Type B pancreatic cell (in vitro differentiated cells): Measurements from ENCODE around the gene GM2A. TPM values are rescaled to one million over a fixed set of nuclear protein-coding genes. Genes with fewer than 3 reads are reported as not detected.

ENCODE experiments used
- DNase-seq: peaks from one replicate; pipeline ENCODE4 v3.0.0; 2021; ENCODE audit warnings: mixed read lengths; ENCODE audit not compliant: unreplicated experiment; ENCODE audit errors: extremely low spot score
- H3K27ac Mint-ChIP-seq: 2 replicates; pipeline ENCODE4 v1.8.0; 2021; ENCODE audit warnings: mild to moderate bottlenecking, mixed read lengths
- H3K27me3 Mint-ChIP-seq: 2 replicates; pipeline ENCODE4 v1.8.0; 2021; ENCODE audit warnings: mixed read lengths
- H3K36me3 Mint-ChIP-seq: 2 replicates; pipeline ENCODE4 v1.8.0; 2021; ENCODE audit warnings: mixed read lengths
- H3K4me1 Mint-ChIP-seq: one replicate; pipeline ENCODE4 v1.8.0; 2021; ENCODE audit warnings: mixed read lengths; ENCODE audit not compliant: unreplicated experiment
- H3K4me3 Mint-ChIP-seq: 2 replicates; pipeline ENCODE4 v1.8.0; 2021; ENCODE audit warnings: mild to moderate bottlenecking, mixed read lengths
- H3K9me3 Mint-ChIP-seq: 2 replicates; pipeline ENCODE4 v1.8.0; 2021; ENCODE audit warnings: mixed read lengths
- total RNA-seq: library from RNA; stranded (reverse); gene quantifications from 2 replicates; pipeline ENCODE4 v1.2.1, GENCODE V29; 2021; ENCODE audit warnings: low replicate concordance
- TF ChIP-seq, protein P1 (sequence below): fragments of 200-600 bp; sonication (generic); conservative IDR thresholded peaks from 2 replicates; pipeline ENCODE4 v1.5.0; 2021; ENCODE audit warnings: antibody characterized with exemption, mild to moderate bottlenecking

Gene GM2A
- total RNA-seq, 1 donor from 2014 or later: 38.1 TPM

DNA sequence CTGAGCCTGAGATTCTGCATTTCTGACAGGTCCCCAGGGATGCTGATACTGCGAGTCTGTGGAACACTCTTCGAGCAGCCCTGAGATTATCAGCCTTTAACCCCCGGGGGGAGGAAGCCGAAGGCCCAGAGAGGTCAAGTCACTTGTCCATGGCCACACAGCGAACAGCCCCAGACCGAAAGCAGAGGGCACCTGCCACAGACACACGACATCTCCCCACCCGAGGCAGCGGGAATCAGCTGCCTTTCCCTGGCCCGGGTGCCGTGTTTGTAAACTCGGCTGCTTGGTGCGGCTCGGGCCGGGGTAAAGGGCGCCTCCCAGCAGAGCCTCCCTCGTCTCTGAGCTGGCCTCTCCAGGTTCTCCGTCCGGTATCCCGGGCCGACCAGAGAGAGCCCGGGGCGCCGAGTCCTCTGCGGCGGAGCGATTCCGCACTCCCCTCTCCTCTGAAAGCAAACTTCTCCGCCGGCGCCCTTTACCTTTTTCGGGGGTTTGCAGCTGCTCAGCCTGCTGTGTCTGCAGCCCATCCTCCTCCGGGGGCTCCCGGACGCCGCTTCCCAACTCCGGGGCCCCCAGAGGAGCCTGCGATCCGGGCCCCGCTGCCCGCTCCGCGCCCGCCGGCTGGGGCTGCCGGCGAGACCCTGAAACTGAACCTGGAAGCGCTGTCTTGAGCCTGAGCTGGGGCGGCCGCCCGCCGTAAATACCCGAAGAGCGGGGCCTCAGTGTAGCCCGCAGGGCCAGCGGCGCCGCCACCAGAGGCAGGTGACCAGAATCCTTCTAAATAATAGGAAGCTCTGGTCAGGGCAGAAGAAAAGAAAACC is 29.3 kb upstream of the GM2A start, which contains the start of gene CCDC69:
Gene CCDC69 (minus strand): TSS at position 646 of the 818 bp plus-strand sequence. CDS start 122 bp downstream, at position 524.
- peak; percentile 76 for DNase-seq
- Mint-ChIP-seq H3K36me3 (no peaks in the 10 kb centered on the region), H3K9me3 (no peaks in the 10 kb centered on the region), H3K27me3 (peaks cover 3% of the 10 kb centered on the region), H3K27ac (peak within 1 kb of the TSS; percentile 12), H3K4me3 (peak within 1 kb of the TSS; percentile 68), H3K4me1 (peaks cover 14% of the 10 kb centered on the region)
- TF ChIP-seq, protein P1, sequence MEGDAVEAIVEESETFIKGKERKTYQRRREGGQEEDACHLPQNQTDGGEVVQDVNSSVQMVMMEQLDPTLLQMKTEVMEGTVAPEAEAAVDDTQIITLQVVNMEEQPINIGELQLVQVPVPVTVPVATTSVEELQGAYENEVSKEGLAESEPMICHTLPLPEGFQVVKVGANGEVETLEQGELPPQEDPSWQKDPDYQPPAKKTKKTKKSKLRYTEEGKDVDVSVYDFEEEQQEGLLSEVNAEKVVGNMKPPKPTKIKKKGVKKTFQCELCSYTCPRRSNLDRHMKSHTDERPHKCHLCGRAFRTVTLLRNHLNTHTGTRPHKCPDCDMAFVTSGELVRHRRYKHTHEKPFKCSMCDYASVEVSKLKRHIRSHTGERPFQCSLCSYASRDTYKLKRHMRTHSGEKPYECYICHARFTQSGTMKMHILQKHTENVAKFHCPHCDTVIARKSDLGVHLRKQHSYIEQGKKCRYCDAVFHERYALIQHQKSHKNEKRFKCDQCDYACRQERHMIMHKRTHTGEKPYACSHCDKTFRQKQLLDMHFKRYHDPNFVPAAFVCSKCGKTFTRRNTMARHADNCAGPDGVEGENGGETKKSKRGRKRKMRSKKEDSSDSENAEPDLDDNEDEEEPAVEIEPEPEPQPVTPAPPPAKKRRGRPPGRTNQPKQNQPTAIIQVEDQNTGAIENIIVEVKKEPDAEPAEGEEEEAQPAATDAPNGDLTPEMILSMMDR: peak; percentile 53

DNA sequence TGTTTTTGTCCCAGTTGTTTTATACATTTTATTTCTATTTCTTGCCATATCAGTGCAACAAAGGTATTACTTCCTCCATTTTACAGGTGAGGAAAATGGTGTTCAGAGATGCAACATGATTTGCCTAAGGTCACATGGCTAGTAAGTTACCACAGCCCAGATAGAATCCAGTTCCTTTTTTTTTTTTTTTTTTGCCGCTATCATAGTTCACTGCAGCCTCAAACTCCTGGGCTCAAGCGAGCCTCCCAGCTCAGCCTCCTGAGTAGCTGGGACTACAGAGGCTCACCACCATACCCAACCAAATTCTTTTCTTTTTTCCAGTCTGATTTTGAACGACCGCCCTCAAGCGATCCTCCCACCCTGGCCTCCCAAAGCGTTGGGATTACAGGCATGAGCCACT is 28.6 kb upstream of the GM2A start:
- H3K27me3 Mint-ChIP-seq: peaks cover 3% of the 10 kb centered on the region
- H3K4me1 Mint-ChIP-seq: peaks cover 14% of the 10 kb centered on the region
- H3K27ac Mint-ChIP-seq: no peak overlapping the region
- TF ChIP-seq, protein P1: no peak
- peak overlapping the region; percentile 68 for H3K4me3 Mint-ChIP-seq
- no peak for DNase-seq
- no peaks in the 10 kb centered on the region for H3K36me3 Mint-ChIP-seq
- no peaks in the 10 kb centered on the region for H3K9me3 Mint-ChIP-seq

DNA sequence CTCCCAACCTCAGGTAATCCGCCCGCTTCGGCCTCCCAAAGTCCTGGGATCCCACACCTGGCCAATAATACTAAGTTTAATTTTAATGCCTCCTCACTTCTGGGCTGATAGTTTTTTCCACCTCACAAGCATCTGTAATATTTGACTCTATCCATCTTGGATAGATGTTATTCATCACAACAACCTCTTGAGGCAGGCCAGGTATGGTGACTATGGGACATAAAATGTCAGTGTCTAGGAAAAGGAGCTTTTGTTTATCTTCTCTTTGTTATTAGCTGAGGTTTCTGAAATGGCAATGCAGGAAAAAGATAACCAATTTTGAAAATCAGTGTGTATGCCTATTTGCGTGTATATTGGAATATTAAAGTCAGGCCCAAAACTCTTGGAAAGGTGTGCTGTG is 27.9 kb upstream of the GM2A start:
- no peak overlapping the region for H3K27ac Mint-ChIP-seq
- TF ChIP-seq, protein P1: no peak
- H3K4me1 Mint-ChIP-seq: peaks cover 14% of the 10 kb centered on the region
- no peaks in the 10 kb centered on the region for H3K36me3 Mint-ChIP-seq
- peaks cover 3% of the 10 kb centered on the region for H3K27me3 Mint-ChIP-seq
- DNase-seq: no peak
- peak overlapping the region; percentile 65 for H3K4me3 Mint-ChIP-seq
- H3K9me3 Mint-ChIP-seq: no peaks in the 10 kb centered on the region

DNA sequence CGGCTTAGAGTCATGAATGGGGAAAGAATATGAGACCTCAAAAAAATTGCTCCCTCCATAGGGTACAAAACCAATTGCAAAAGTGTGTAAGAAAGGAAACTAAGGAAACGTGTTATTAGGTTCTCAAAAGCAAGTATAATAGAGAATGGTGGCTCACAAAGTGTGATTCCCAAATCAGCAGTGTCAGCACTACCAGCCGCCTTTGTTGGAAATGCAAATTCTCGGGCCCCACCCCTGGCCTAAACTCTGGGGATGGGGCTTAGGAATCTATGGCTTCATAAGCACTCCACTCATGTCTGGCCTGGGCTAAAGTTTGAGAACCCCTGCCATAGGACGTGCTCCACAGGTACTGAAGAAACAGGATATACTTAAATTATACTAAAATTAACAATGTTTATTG is 27.5 kb upstream of the GM2A start:
- Mint-ChIP-seq H3K4me3 (peak overlapping the region; percentile 65), H3K27ac (no peak overlapping the region), H3K27me3 (peaks cover 3% of the 10 kb centered on the region), H3K9me3 (no peaks in the 10 kb centered on the region), H3K4me1 (peaks cover 14% of the 10 kb centered on the region), H3K36me3 (no peaks in the 10 kb centered on the region)
- DNase-seq: no peak
- TF ChIP-seq, protein P1: no peak

DNA sequence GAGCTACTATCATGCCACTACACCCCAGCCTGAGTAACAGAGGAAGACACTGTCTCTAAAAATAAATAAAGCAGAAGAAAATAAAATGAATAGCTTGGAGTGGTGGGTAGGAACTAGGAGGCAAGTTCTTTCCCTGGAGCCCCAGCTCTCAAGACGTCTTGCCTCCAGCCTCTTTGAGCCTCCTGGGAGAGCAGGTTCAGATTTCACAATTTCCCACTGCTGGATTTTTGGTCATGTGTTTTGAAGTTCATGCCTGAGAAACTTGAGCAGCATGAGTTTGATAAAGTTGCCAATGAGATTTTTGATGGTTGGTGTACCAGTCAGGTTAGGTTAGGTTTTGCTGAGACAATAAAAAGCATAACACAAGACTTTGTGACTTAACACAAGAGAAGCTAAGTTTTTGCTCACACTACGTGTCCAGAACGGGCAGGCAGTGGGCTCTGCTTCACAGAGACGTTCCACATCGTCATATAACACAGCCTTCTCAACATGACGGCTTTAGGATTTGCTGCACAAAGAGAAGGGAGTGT is 25.0 kb upstream of the GM2A start:
- DNase-seq: no peak
- no peaks in the 10 kb centered on the region for H3K36me3 Mint-ChIP-seq
- no peak overlapping the region for H3K27ac Mint-ChIP-seq
- H3K27me3 Mint-ChIP-seq: no peaks in the 10 kb centered on the region
- peaks cover 10% of the 10 kb centered on the region for H3K4me1 Mint-ChIP-seq
- TF ChIP-seq, protein P1: no peak
- H3K9me3 Mint-ChIP-seq: no peaks in the 10 kb centered on the region
- H3K4me3 Mint-ChIP-seq: no peak overlapping the region
